B cell (primary cell): ENCODE data around the gene CCDC192. TPM values are rescaled to one million over a fixed set of nuclear protein-coding genes. Genes with fewer than 3 reads are reported as not detected.

Experiments
- polyA plus RNA-seq: library from polyadenylated mRNA; depleted of rRNA; stranded (reverse); fragments of >200 nt; gene quantifications from 2 replicates; pipeline ENCODE4 v1.2.3, GENCODE V29; 2012
- total RNA-seq, 2 donors: library from RNA; stranded (reverse); fragments of 120-200 nt in 1 of 2; gene quantifications; 1 replicate in 1 of 2; 2 replicates in 1 of 2; pipeline versions ENCODE4 v1.2.3 to v1.2.4, GENCODE V29; 2013 to 2022

The CCDC192 gene
- total and polyA plus RNA-seq, 2 donors (not counting 1 experiment from before 2014, with no cell fraction given): not detected

Other genes with a start within 250 kb of the CCDC192 start
- 33.7 and 35.5 TPM in 2 replicates for gene PRRC1, start 185.8 kb upstream of the CCDC192 start, total RNA-seq
- 9.7 and 15.8 TPM in 2 replicates for gene PRRC1, start 185.8 kb upstream of the CCDC192 start, polyA plus RNA-seq
- gene CTXN3, start 54.3 kb upstream of the CCDC192 start, total RNA-seq: not detected in 2 replicates
- gene CTXN3, start 54.3 kb upstream of the CCDC192 start, polyA plus RNA-seq: not detected in 2 replicates